Endothelial cell of umbilical vein (primary cell): ENCODE data around the gene NRF1. TPM values are rescaled to one million over a fixed set of nuclear protein-coding genes. Genes with fewer than 3 reads are reported as not detected.

Experiments used
- BruUV-seq: library from RNA; stranded (reverse); fragments of 400-500 nt; replicated peaks from 2 replicates; lab custom pipeline; 2021; lab: Mats Ljungman, UMichigan
- CTCF ChIA-PET: fragments of 300-600, 350-600 bp; sonication (Branson Sonifier 250); formaldehyde crosslinking; loops from one replicate; lab custom pipeline; 2021; ENCODE audit warnings: antibody characterized with exemption, inconsistent platforms; lab: Charles Lee
- POLR2A ChIA-PET: fragments of 300-600, 350-600 bp; sonication (Branson Sonifier 250); formaldehyde crosslinking; loops from one replicate; lab custom pipeline; 2021; ENCODE audit warnings: antibody characterized with exemption, inconsistent platforms; lab: Charles Lee
- DNase-seq: peaks from one replicate; pipeline ENCODE4 v3.0.0-alpha.2; 2011; ENCODE audit warnings: low read depth, low spot score
- FAIRE-seq: peaks from 2 replicates; lab custom pipeline; 2011; peaks lifted over from hg19 to GRCh38; lab: Jason Lieb, UNC
- H2AFZ ChIP-seq: 2 replicates; pipeline ENCODE4 v1.6.0; 2012; ENCODE audit warnings: low read depth, low read length, control low read depth, inconsistent platforms
- H3K27ac ChIP-seq: 2 replicates; pipeline ENCODE4 v1.5.1; 2011; ENCODE audit warnings: low read depth, mild to moderate bottlenecking, control low read depth, low read length, moderate library complexity; ENCODE audit not compliant: insufficient read depth
- H3K27me3 ChIP-seq, 2 experiments: 2 replicates each; pipeline versions ENCODE4 v1.6.0 to v1.6.1; 2011; ENCODE audit warnings: low read length in 2 of 2, mixed read lengths in 1 of 2; ENCODE audit not compliant: control insufficient read depth in 2 of 2, insufficient read depth in 2 of 2
- H3K36me3 ChIP-seq, 2 experiments: 2 replicates in 1 of 2; 3 replicates in 1 of 2; pipeline ENCODE4 v1.5.1; 2011; ENCODE audit warnings: low read length in 2 of 2, mild to moderate bottlenecking in 1 of 2, moderate library complexity in 1 of 2; ENCODE audit not compliant: control insufficient read depth in 2 of 2, insufficient read depth in 2 of 2; ENCODE audit errors: extremely low read depth in 1 of 2
- H3K4me1 ChIP-seq: 3 replicates; pipeline ENCODE4 v1.5.1; 2011; ENCODE audit warnings: mild to moderate bottlenecking, low read length; ENCODE audit not compliant: control insufficient read depth, insufficient read depth; ENCODE audit errors: extremely low read depth
- H3K4me2 ChIP-seq: 2 replicates; pipeline ENCODE4 v1.6.1; 2011; ENCODE audit warnings: low read length, control low read depth, mixed read lengths; ENCODE audit not compliant: insufficient read depth
- H3K4me3 ChIP-seq, 3 experiments: fragments of 200-600 bp in 1 of 3; sonication (generic), shearing (Covaris generic) in 1 of 3; replicated peaks in 1 of 3; 2 replicates each; pipeline ENCODE4 v1.5.1; 2011 to 2016; ENCODE audit warnings: control low read depth in 3 of 3, low read length in 3 of 3, mild to moderate bottlenecking in 2 of 3, inconsistent platforms in 1 of 3, low read depth in 1 of 3, moderate library complexity in 1 of 3; ENCODE audit not compliant: insufficient read depth in 1 of 3
- H3K79me2 ChIP-seq: 2 replicates; pipeline ENCODE4 v1.6.0; 2012; ENCODE audit warnings: low read length, inconsistent platforms; ENCODE audit not compliant: control insufficient read depth, insufficient read depth
- H3K9ac ChIP-seq: replicated peaks from 2 replicates; pipeline ENCODE3; 2011; ENCODE audit warnings: low read length, control low read depth; ENCODE audit not compliant: insufficient read depth; ENCODE audit errors: extremely low read depth
- H3K9me1 ChIP-seq: replicated peaks from 3 replicates; pipeline ENCODE4 v1.6.0; 2011; ENCODE audit warnings: mild to moderate bottlenecking, low read length; ENCODE audit not compliant: control insufficient read depth, insufficient read depth; ENCODE audit errors: extremely low read depth
- H3K9me3 ChIP-seq: replicated peaks from 2 replicates; pipeline ENCODE4 v1.5.1; 2012; ENCODE audit warnings: low read length, inconsistent platforms; ENCODE audit not compliant: control insufficient read depth, insufficient read depth
- H4K20me1 ChIP-seq: replicated peaks from 2 replicates; pipeline ENCODE3; 2011; ENCODE audit warnings: mild to moderate bottlenecking, low read length; ENCODE audit not compliant: control insufficient read depth, insufficient read depth; ENCODE audit errors: extremely low read depth
- CTCF ChIP-seq, 2 donors: IDR thresholded peaks; 1 replicate in 1 of 2; 2 replicates in 1 of 2; pipeline ENCODE4 v1.5.1; 2011; ENCODE audit warnings: low read length in 2 of 2, mild to moderate bottlenecking in 2 of 2, moderate library complexity in 2 of 2, control low read depth in 1 of 2, inconsistent platforms in 1 of 2, low read depth in 1 of 2; ENCODE audit not compliant: insufficient read depth in 1 of 2; ENCODE audit errors: extremely low read depth in 1 of 2
- EZH2 ChIP-seq: IDR thresholded peaks from 2 replicates; pipeline ENCODE4 v1.6.1; 2012; ENCODE audit warnings: borderline replicate concordance, low read depth, mild to moderate bottlenecking, moderate library complexity, low read length, inconsistent platforms; ENCODE audit not compliant: severe bottlenecking
- FOS ChIP-seq: IDR thresholded peaks from 2 replicates; pipeline ENCODE4 v1.6.1; 2011; ENCODE audit warnings: mild to moderate bottlenecking, low read length, moderate library complexity, borderline replicate concordance; ENCODE audit not compliant: insufficient read depth
- GATA2 ChIP-seq: IDR thresholded peaks from 2 replicates; pipeline ENCODE4 v1.7.0; 2011; ENCODE audit warnings: low read depth, mild to moderate bottlenecking, moderate library complexity, mixed read lengths, low read length; ENCODE audit not compliant: insufficient read length, insufficient read depth
- JUN ChIP-seq: IDR thresholded peaks from 2 replicates; pipeline ENCODE4 v1.6.1; 2011; ENCODE audit warnings: borderline replicate concordance, low read depth; ENCODE audit not compliant: insufficient read length, insufficient read depth
- MAX ChIP-seq: IDR thresholded peaks from 2 replicates; pipeline ENCODE4 v1.6.1; 2011; ENCODE audit not compliant: insufficient read depth, insufficient read length
- MYC ChIP-seq: IDR thresholded peaks from one replicate; pipeline ENCODE4 v1.6.1; 2011; ENCODE audit warnings: mild to moderate bottlenecking, low read depth, low read length
- POLR2A ChIP-seq: IDR thresholded peaks from 2 replicates; pipeline ENCODE4 v1.6.1; 2012; ENCODE audit warnings: low read depth, mild to moderate bottlenecking, control low read depth, low read length
- POLR2AphosphoS5 ChIP-seq: IDR thresholded peaks from 2 replicates; pipeline ENCODE4 v1.6.1; 2012; ENCODE audit warnings: low read depth, mild to moderate bottlenecking, control low read depth, low read length, moderate library complexity; ENCODE audit not compliant: insufficient read depth
- dilution Hi-C: fragments of 300-500 bp; cut with MboI; formaldehyde crosslinking; loops from one replicate; pipeline ENCODE4 v1.15.0; 2019; ENCODE audit warnings: low sequenced_read_pairs; ENCODE audit not compliant: extremely low pct_ligation_motif_present
- intact Hi-C: fragments of 100-400 bp; cut with micrococcal nuclease; formaldehyde crosslinking; loops from one replicate; pipeline ENCODE4 v1.10.0; 2022
- polyA plus RNA-seq, 4 experiments: library from polyadenylated mRNA; depleted of rRNA in 3 of 4; stranded (reverse) in 3 of 4; unstranded in 1 of 4; fragments of >200 nt; gene quantifications; 2 replicates each; pipeline versions ENCODE4 v1.2.1 to v1.2.3, GENCODE V29; 2011 to 2012; ENCODE audit warnings: missing spikeins in 1 of 4
- total RNA-seq: library from RNA; stranded (reverse); gene quantifications from 2 replicates; pipeline ENCODE4 v1.2.3, GENCODE V29; 2021

Gene NRF1
- total and polyA plus RNA-seq, 2 donors (not counting 3 experiments of a cell fraction or from before 2014, with no cell fraction given) = 14.6 to 20.3 TPM

GRCh38 chr7:129797214-129797789 is 185.8 kb downstream of the NRF1 start:
- no TSS peak for BruUV-seq

More at GRCh38 chr7:129797214-129797789, 185.8 kb downstream of the NRF1 start:
- TF ChIP-seq EZH2 (no peak), MYC (no peak), POLR2A (no peak), CTCF (IDR thresholded peaks at IDR 0.05; ENCODE audit: extremely low read depth in 1 of 2, insufficient read depth in 1 of 2, low read depth in 1 of 2, low read length in 2 of 2) (no peak), FOS (no peak), MAX (no peak), POLR2AphosphoS5 (no peak), JUN (no peak), GATA2 (no peak)
- Histone ChIP-seq H3K79me2 (no peaks in the 10 kb centered on the region), H3K9me3 (no peaks in the 10 kb centered on the region), H3K4me3 (no peak overlapping the region), H3K9ac (no peak overlapping the region), H3K9me1 (no peaks in the 10 kb centered on the region), H3K4me2 (no peak overlapping the region), H2AFZ (no peak overlapping the region), H4K20me1 (no peaks in the 10 kb centered on the region), H3K27ac (no peak overlapping the region), H3K4me1 (no peaks in the 10 kb centered on the region), H3K36me3 (no peaks in the 10 kb centered on the region), H3K27me3 (peaks cover 2 to 6% of the 10 kb centered on the region in 2 experiments)
- FAIRE-seq (no peak), DNase-seq (no peak)
- CTCF ChIA-PET = no interaction called here
- dilution Hi-C loops = no loop called here
- POLR2A ChIA-PET = no interaction called here
- intact Hi-C loops = no loop called here
